Measurements from ENCODE around the gene PRMT3.

- TF ChIP-seq CTCF (IDR thresholded peaks at IDR 0.05) (no peak), POLR2A (IDR thresholded peaks at IDR 0.05) (no peak)
Measured at GRCh38 chr11:20544603-20545237, 157.2 kb downstream of the PRMT3 start.
